Common myeloid progenitor, CD34-positive (primary cell): ENCODE data around the gene NYAP1.
"Not testable (repeated sequence)": the region's sequence is repeated elsewhere in the genome, so short reads cannot be mapped to it uniquely, and the experiment has no call there.

ENCODE experiments used
- CTCF ChIA-PET: fragments of 350-600 bp; sonication (Branson Sonifier 250); formaldehyde crosslinking; loops from one replicate; lab custom pipeline; 2021; ENCODE audit warnings: antibody characterized with exemption; lab: Charles Lee
- POLR2A ChIA-PET: fragments of 350-600 bp; sonication (Branson Sonifier 250); formaldehyde crosslinking; loops from one replicate; lab custom pipeline; 2021; ENCODE audit warnings: antibody characterized with exemption; lab: Charles Lee
- DNase-seq, 3 donors: peaks; one replicate each; pipeline versions ENCODE4 v3.0.0 to v3.0.0-alpha.2; 2013
- H3K27ac ChIP-seq, 2 experiments: 1 replicate in 1 of 2; 2 replicates in 1 of 2; pipeline ENCODE4 v1.7.0; 2013; ENCODE audit warnings: inconsistent platforms in 2 of 2, low read length in 2 of 2, mild to moderate bottlenecking in 2 of 2, low read depth in 1 of 2, moderate library complexity in 1 of 2; ENCODE audit not compliant: severe bottlenecking in 2 of 2, insufficient read depth in 1 of 2, poor library complexity in 1 of 2
- H3K27me3 ChIP-seq, 5 experiments: replicated peaks in 2 of 5; 1 replicate in 3 of 5; 2 replicates in 2 of 5; pipeline versions ENCODE4 v1.6.1 to v1.7.0; 2013; ENCODE audit warnings: low read length in 4 of 5, mild to moderate bottlenecking in 2 of 5, moderate library complexity in 2 of 5, inconsistent platforms in 1 of 5; ENCODE audit not compliant: insufficient read depth in 5 of 5, control insufficient read depth in 4 of 5
- H3K36me3 ChIP-seq, 4 experiments: 1 replicate in 2 of 4; 2 replicates in 2 of 4; pipeline versions ENCODE4 v1.6.1 to v1.7.0; 2013; ENCODE audit warnings: low read length in 3 of 4, control low read depth in 1 of 4, mild to moderate bottlenecking in 1 of 4; ENCODE audit not compliant: control insufficient read depth in 4 of 4, insufficient read depth in 4 of 4
- H3K4me1 ChIP-seq, 4 experiments: 1 replicate in 3 of 4; 2 replicates in 1 of 4; pipeline versions ENCODE4 v1.6.1 to v1.7.1; 2013; ENCODE audit warnings: low read length in 3 of 4, mild to moderate bottlenecking in 3 of 4, control low read depth in 1 of 4, inconsistent platforms in 1 of 4, moderate library complexity in 1 of 4; ENCODE audit not compliant: control insufficient read depth in 4 of 4, insufficient read depth in 4 of 4; ENCODE audit errors: control extremely low read depth in 1 of 4
- H3K4me3 ChIP-seq, 7 experiments: 1 replicate in 4 of 7; 2 replicates in 3 of 7; pipeline versions ENCODE4 v1.5.1 to v1.7.0; 2013; ENCODE audit warnings: mild to moderate bottlenecking in 7 of 7, low read length in 6 of 7, moderate library complexity in 6 of 7, inconsistent platforms in 2 of 7, low read depth in 2 of 7, control low read depth in 1 of 7; ENCODE audit not compliant: insufficient read depth in 4 of 7, control insufficient read depth in 1 of 7; ENCODE audit errors: extremely low read depth in 1 of 7
- H3K9me3 ChIP-seq, 5 experiments: 1 replicate in 4 of 5; 2 replicates in 1 of 5; pipeline versions ENCODE4 v1.6.1 to v1.7.1; 2013; ENCODE audit warnings: low read length in 4 of 5, mild to moderate bottlenecking in 2 of 5, inconsistent platforms in 1 of 5, low read depth in 1 of 5, moderate library complexity in 1 of 5; ENCODE audit not compliant: control insufficient read depth in 4 of 5, insufficient read depth in 2 of 5; ENCODE audit errors: control extremely low read depth in 1 of 5
- WGBS: methylation state at CpG from one replicate; pipeline ENCODE4 v1.1.5; 2013; ENCODE audit not compliant: insufficient coverage; 5-methylcytosine and 5-hydroxymethylcytosine counted together

The NYAP1 gene

DNA sequence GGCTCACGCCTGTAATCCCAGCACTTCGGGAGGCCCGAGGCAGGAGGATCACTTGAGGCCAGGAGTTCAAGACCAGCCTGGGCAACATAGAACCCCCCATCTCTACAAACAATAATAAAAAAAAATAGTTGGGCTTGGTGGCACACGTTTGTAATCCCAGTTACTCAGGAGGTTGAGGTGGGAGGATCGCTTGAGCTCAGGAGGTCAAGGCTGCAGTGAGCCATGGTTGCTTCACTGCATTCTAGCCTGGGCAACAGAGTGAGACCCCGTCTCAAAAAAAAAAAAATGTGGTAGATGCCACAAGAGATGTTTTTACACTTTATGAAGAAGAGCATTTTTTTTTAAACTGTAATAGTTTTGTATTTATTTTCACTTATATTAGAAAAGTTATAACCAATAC is 12.8 kb downstream of the NYAP1 start:
- DNase-seq: no peak
- Histone ChIP-seq H3K27ac (no peak overlapping the region), H3K36me3 (no peaks in the 10 kb centered on the region), H3K9me3 (no peaks in the 10 kb centered on the region), H3K27me3 (peaks cover 0 to 4% (median 0%) of the 10 kb centered on the region in 5 experiments), H3K4me3 (no peak overlapping the region), H3K4me1 (peaks cover 0 to 12% (median 7%) of the 10 kb centered on the region in 4 experiments)
- 94% methylated on average over 2 of the region's 6 CpGs for WGBS
- POLR2A ChIA-PET: no interaction called here
- CTCF ChIA-PET: interaction anchor here (1.0 to 3.5 kb wide), 5 partner anchors 9 to 103 kb away, joined by 3 to 17 read pairs (median 6); no protein-coding TSS in a partner anchor

DNA sequence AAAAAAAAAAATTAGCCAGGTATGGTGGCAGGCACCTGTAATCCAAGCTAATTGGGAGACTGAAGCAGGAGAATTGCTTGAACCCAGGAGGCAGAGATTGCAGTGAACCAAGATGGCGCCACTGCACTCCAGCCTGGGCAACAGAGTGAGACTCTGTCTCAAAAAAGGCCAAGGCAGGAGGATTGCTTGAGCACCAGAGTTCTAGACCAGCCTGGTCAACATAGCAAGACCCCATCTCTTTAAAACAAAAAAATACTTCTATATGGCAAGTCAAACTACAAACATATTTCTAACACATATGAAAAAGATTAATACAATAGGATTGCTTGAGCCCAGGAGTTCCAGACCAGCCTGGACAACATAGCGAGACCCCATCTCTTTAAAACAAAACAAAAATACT is 17.0 kb downstream of the NYAP1 start:
- H3K36me3 ChIP-seq, H3K27ac ChIP-seq, DNase-seq, H3K4me3 ChIP-seq, H3K27me3 ChIP-seq, H3K4me1 ChIP-seq, H3K9me3 ChIP-seq, POLR2A ChIA-PET: not testable (repeated sequence)
- CTCF ChIA-PET: interaction anchor here (1.0 kb wide), 1 partner anchor 59 kb away, joined by 3 read pairs; no protein-coding TSS in a partner anchor
- no CpG with 5 or more reads among the region's 2 CpGs for WGBS

DNA sequence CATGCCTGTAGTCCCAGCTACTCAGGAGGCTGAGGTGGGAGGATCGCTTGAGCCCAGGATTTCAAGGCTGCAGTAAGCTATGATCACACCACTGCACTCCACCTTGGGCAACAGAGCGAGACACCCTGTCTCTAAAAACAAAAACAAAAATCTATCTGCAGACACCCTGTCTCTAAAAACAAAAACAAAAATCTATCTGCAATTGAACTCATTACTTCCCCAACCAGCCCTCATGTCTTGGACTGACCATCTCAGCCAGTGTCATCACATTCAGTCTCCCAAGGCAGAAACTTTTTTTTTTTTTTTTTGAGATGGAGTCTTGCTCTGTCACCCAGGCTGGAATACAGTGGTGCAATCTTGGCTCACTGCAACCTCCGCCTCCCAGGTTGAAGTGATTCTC is 20.3 kb downstream of the NYAP1 start:
- H3K27ac ChIP-seq, DNase-seq, CTCF ChIA-PET, H3K4me1 ChIP-seq, POLR2A ChIA-PET, H3K4me3 ChIP-seq, H3K9me3 ChIP-seq, H3K36me3 ChIP-seq, H3K27me3 ChIP-seq: not testable (repeated sequence)
- 100% methylated on average over 2 of the region's 3 CpGs for WGBS

DNA sequence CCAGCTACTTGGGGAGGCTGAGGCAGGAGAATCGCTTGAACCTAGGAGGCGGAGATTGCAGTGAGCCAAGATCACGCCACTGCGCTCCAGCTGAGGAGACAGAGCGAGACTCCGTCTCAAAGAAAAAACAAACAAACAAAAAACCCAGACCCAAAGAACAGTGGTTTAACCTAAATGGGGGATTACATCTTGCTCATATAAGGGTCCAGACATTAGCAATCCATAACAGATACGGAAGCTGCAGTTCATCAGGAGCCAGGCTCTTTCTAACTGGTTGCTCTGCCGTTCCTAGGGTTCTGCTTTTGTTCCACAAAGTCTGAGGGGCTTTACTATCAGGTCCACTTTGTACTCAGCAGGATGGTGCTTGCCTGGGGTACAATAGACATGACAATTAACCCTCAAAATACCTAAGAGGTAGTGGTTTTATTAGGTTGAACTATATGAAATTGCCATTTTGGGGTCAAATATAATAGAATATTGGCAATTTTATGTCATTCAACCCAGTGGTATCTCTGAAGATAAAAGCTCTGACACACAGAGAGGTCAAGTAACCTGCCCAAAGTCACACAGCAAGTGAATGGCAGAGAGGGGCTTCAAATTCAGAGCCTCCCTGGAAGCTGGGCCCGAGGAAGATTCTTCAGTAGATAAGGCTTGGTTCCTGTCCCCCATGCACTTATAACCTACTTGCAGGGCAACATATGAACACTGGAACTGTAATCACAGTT is 21.3 kb downstream of the NYAP1 start:
- no peak overlapping the region for H3K27ac ChIP-seq
- no peaks in the 10 kb centered on the region for H3K9me3 ChIP-seq
- no peaks in the 10 kb centered on the region for H3K36me3 ChIP-seq
- CTCF ChIA-PET: interaction anchor here (1.1 kb wide), 1 partner anchor 28 kb away, joined by 4 read pairs; no protein-coding TSS in a partner anchor
- WGBS: 98% methylated on average over 8 of the region's 9 CpGs
- no peaks in the 10 kb centered on the region for H3K4me1 ChIP-seq
- POLR2A ChIA-PET: no interaction called here
- no peak for DNase-seq
- peaks cover 0 to 2% (median 0%) of the 10 kb centered on the region in 5 experiments for H3K27me3 ChIP-seq
- no peak overlapping the region for H3K4me3 ChIP-seq

DNA sequence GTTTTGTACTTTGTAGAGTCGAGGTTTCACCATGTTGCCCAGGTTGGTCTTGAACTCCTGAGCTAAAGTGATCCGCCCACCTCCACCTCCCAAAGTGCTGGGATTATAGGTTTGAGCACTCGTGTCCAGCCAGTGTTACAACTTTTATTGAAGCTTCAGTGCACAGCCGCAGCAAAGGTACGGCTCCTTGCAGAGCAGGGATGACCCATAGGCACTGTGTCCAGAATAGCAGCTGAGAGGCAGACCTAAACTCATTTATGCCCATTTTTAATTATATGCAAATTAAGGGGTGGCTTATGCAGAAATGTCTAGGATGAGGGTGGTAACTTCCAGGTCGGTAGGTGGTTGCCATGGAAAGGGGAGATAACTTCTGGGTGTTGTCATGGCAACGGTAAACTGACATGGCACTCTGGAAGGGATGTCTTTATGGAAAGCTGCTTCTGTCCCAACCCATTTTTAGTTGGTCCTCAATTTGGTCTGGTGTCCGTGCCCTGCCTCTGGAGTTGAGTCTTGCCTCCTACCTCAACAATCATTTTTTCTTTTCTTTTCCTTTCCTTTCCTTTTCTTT is 22.7 kb downstream of the NYAP1 start:
- peak in 1 of 3 donors; percentile 39 for DNase-seq
- H3K9me3 ChIP-seq: no peaks in the 10 kb centered on the region
- H3K36me3 ChIP-seq: no peaks in the 10 kb centered on the region
- H3K4me1 ChIP-seq: no peaks in the 10 kb centered on the region
- no peak overlapping the region for H3K4me3 ChIP-seq
- WGBS: 88% methylated on average over 3 of the region's 8 CpGs
- no peaks in the 10 kb centered on the region for H3K27me3 ChIP-seq
- no peak overlapping the region for H3K27ac ChIP-seq
- ChIA-PET POLR2A (no interaction called here), CTCF (interaction anchor here (0.9 to 1.3 kb wide), 3 partner anchors 10 to 26 kb away, joined by 3 to 4 read pairs (median 4); no protein-coding TSS in a partner anchor)

DNA sequence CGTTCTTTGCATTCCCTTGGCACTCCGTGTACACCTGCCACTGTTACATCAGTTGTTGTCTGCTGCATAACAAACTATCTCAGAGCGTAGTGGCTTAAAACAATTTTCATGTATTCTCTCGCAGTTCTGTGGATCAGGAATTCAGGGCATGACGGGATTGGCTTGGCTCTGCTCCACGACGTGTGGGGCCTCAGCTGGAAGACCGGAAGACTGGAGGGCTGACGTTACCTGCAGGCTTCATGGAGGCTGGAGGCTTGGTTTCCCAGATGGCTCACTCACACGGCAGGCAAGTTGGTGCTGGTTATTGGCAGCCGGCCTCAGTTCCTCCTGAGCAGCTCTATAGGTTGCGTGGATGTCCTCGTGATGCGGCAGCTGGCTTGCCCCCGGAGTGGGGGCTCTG is 25.5 kb downstream of the NYAP1 start:
- WGBS: 92% methylated on average over 11 of the region's 15 CpGs
- CTCF ChIA-PET: interaction anchor here (1.6 kb wide), 1 partner anchor 44 kb away, joined by 5 read pairs; no protein-coding TSS in a partner anchor

More for the DNA sequence above, 25.5 kb downstream of the NYAP1 start:
- Histone ChIP-seq H3K4me1 (peaks cover 0 to 3% (median 0%) of the 10 kb centered on the region in 4 experiments), H3K9me3 (no peaks in the 10 kb centered on the region), H3K4me3 (no peak overlapping the region), H3K27me3 (no peaks in the 10 kb centered on the region), H3K36me3 (no peaks in the 10 kb centered on the region), H3K27ac (no peak overlapping the region)
- DNase-seq: no peak
- POLR2A ChIA-PET: no interaction called here
